Spleen (tissue), 7 donors: ENCODE results near the gene VEPH1.

ENCODE experiments used
- POLR2A ChIP-seq, 3 donors: fragments of 450-650 bp; IDR thresholded peaks; one replicate each; pipeline ENCODE4 v1.5.1; 2017; ENCODE audit warnings: antibody characterized with exemption in 3 of 3, mild to moderate bottlenecking in 1 of 3
- TF ChIP-seq, protein P1 (sequence below), 11 experiments: fragments of 200-600 bp in 7 of 11; fragments of 450-650 bp in 4 of 11; sonication (generic) in 4 of 11; IDR thresholded peaks in 8 of 11; conservative IDR thresholded peaks in 3 of 11; 1 replicate in 7 of 11; 2 replicates in 4 of 11; pipeline versions ENCODE4 v1.4.0 to v1.8.0; 2016 to 2021; ENCODE audit warnings: antibody characterized with exemption in 11 of 11, inconsistent platforms in 4 of 11, mild to moderate bottlenecking in 1 of 11
- donor health status: DM: no; HTN: no; CAD: no; lungs with moderate emphysema.
- donor health status: DM: no; HTN: no; CAD: no.
- donor health status: DM: no; HTN: no; CAD: no.

DNA sequence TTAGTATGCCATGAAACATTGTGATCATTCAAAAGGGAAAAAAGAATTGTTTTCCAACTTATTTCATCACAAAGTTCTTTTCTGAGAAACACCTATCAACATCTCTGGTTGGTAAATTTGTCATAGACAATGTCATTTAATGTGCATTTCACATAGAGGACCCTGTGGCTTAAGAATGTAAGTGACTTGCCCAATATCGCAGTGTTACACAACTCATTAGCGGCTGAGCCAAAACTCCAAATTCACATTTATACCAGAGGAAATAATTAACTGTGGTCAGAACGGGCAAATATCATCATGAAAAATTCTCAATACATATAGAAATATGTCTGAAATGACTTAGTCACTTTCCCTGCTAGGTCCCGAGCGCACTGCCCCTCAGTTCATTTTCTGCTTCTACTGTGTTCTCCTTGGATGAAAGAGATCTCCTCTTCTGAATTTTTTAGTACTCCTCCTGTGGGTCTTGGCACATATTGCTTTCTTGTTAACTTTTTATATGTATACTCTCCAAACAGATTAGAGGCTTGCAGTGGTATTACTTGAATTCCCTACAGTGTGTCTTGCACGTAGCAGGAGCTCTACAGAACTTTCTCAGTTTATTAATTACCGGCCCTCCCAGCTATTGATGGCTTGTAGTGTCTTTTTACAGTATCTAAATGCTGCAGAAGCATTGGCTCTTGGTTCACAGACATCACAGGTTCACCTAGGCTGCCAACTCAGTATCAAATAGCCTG is 33.5 kb downstream of the VEPH1 start:
- TF ChIP-seq, protein P1, sequence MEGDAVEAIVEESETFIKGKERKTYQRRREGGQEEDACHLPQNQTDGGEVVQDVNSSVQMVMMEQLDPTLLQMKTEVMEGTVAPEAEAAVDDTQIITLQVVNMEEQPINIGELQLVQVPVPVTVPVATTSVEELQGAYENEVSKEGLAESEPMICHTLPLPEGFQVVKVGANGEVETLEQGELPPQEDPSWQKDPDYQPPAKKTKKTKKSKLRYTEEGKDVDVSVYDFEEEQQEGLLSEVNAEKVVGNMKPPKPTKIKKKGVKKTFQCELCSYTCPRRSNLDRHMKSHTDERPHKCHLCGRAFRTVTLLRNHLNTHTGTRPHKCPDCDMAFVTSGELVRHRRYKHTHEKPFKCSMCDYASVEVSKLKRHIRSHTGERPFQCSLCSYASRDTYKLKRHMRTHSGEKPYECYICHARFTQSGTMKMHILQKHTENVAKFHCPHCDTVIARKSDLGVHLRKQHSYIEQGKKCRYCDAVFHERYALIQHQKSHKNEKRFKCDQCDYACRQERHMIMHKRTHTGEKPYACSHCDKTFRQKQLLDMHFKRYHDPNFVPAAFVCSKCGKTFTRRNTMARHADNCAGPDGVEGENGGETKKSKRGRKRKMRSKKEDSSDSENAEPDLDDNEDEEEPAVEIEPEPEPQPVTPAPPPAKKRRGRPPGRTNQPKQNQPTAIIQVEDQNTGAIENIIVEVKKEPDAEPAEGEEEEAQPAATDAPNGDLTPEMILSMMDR (IDR thresholded peaks at IDR 0.05 in 8 of 11, conservative IDR thresholded peaks at IDR 0.05 in 3 of 11) = no peak
- no peak for TF ChIP-seq POLR2A (IDR thresholded peaks at IDR 0.05)
